PC-9 (cell line): Measurements from ENCODE around the gene RDH11. TPM values are rescaled to one million over a fixed set of nuclear protein-coding genes. Genes with fewer than 3 reads are reported as not detected.

Experiments
- BruUV-seq: library from RNA; stranded (reverse); fragments of 400-500 nt; replicated peaks from 2 replicates; lab custom pipeline; 2021; lab: Mats Ljungman, UMichigan
- CTCF ChIA-PET: fragments of 300-600 bp; sonication (Branson Sonifier 250); formaldehyde crosslinking; loops from one replicate; lab custom pipeline; 2022; ENCODE audit warnings: antibody characterized with exemption; lab: Charles Lee
- POLR2A ChIA-PET: fragments of 300-600 bp; sonication (Branson Sonifier 250); formaldehyde crosslinking; loops from one replicate; lab custom pipeline; 2022; ENCODE audit warnings: antibody characterized with exemption; ENCODE audit not compliant: unreplicated experiment; lab: Charles Lee
- DNase-seq, 2 experiments: peaks; one replicate each; pipeline versions ENCODE4 v3.0.0 to v3.0.0-alpha.2; 2015 to 2022; ENCODE audit warnings: mixed read lengths in 1 of 2
- H2AFZ ChIP-seq: fragments of 200-600 bp; sonication (generic); 2 replicates; pipeline ENCODE4 v1.8.1; 2017; ENCODE audit warnings: antibody characterized with exemption
- H3F3A ChIP-seq: fragments of 200-600 bp; sonication (generic); 2 replicates; pipeline ENCODE4 v1.8.1; 2017; ENCODE audit warnings: antibody characterized with exemption, mild to moderate bottlenecking, low read depth; ENCODE audit not compliant: insufficient read depth
- H3K27ac ChIP-seq: fragments of 200-600 bp; sonication (generic); 2 replicates; pipeline ENCODE4 v1.6.1; 2016; ENCODE audit warnings: mixed run types
- H3K27me3 ChIP-seq: fragments of 200-600 bp; sonication (generic); 2 replicates; pipeline ENCODE4 v1.6.1; 2016; ENCODE audit warnings: low read depth, mixed run types; ENCODE audit not compliant: insufficient read depth
- H3K36me3 ChIP-seq: fragments of 200-600 bp; sonication (generic); 2 replicates; pipeline ENCODE4 v1.6.1; 2016; ENCODE audit warnings: low read depth, mixed run types
- H3K4me1 ChIP-seq: fragments of 200-600 bp; sonication (generic); replicated peaks from 2 replicates; pipeline ENCODE4 v1.6.1; 2016; ENCODE audit warnings: mixed run types; ENCODE audit not compliant: insufficient read depth
- H3K4me2 ChIP-seq: fragments of 200-600 bp; sonication (generic); 2 replicates; pipeline ENCODE4 v1.6.1; 2017; ENCODE audit warnings: mixed run types
- H3K4me3 ChIP-seq: fragments of 200-600 bp; sonication (generic); 2 replicates; pipeline ENCODE4 v1.6.1; 2016; ENCODE audit warnings: mixed run types
- H3K79me2 ChIP-seq: fragments of 200-600 bp; sonication (generic); 2 replicates; pipeline ENCODE4 v1.6.1; 2017; ENCODE audit warnings: low read depth, mixed run types
- H3K9me2 ChIP-seq: fragments of 200-600 bp; sonication (generic); 2 replicates; pipeline ENCODE4 v1.8.1; 2017; ENCODE audit warnings: mild to moderate bottlenecking; ENCODE audit not compliant: insufficient read depth
- H3K9me3 ChIP-seq: fragments of 200-600 bp; sonication (generic); 2 replicates; pipeline ENCODE4 v1.8.1; 2016; ENCODE audit warnings: low read depth; ENCODE audit not compliant: insufficient read depth
- H4K20me1 ChIP-seq: fragments of 200-600 bp; sonication (generic); 2 replicates; pipeline ENCODE4 v1.8.1; 2017; ENCODE audit not compliant: insufficient read depth
- CTCF ChIP-seq: fragments of 200-600 bp; sonication (generic); conservative IDR thresholded peaks from 2 replicates; pipeline ENCODE4 v1.6.1; 2017; ENCODE audit warnings: mixed run types, antibody characterized with exemption, mild to moderate bottlenecking, moderate library complexity
- EZH2 ChIP-seq: fragments of 200-600 bp; sonication (generic); IDR thresholded peaks from 2 replicates; pipeline ENCODE4 v1.8.0; 2017; ENCODE audit warnings: antibody characterized with exemption, low read depth
- intact Hi-C: fragments of 100-400 bp; cut with micrococcal nuclease; formaldehyde crosslinking; loops from one replicate; pipeline ENCODE4 v1.10.0; 2022; ENCODE audit not compliant: unreplicated experiment
- total RNA-seq: library from RNA; stranded (reverse); gene quantifications from 2 replicates; pipeline ENCODE4 v1.2.3, GENCODE V29; 2021

The RDH11 gene
- total RNA-seq, 1 experiment from 2014 or later: 97.0 TPM

DNA sequence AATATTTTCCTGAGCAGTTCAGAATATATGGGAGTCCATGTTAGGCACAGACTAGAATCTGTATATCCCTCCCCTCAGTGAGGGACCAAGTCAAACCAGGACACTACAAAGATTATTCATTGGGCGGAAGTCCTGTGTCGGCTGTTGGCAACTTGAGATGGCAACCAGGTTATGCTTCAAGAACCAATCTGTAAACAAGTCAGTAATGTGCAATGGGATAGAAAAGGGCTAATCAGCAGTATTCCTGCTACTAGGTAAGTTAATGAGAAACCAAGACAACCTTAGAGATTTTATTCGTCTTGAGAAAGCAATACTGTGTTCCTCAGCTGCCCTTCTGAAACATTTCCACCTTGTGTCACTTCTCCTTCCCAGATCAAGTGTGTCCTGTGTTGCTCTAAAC is 49.4 kb downstream of the RDH11 start:
- DNase-seq: no peak
- H3F3A ChIP-seq: peaks cover 24% of the 10 kb centered on the region; the same call in 1 of the 2 replicates
- no peak overlapping the region for H3K4me2 ChIP-seq
- H4K20me1 ChIP-seq: no peaks in the 10 kb centered on the region
- no peaks in the 10 kb centered on the region for H3K9me2 ChIP-seq
- H2AFZ ChIP-seq: no peak overlapping the region
- ChIA-PET POLR2A (no interaction called here), CTCF (no interaction called here)
- H3K27ac ChIP-seq: no peak overlapping the region
- no peak for TF ChIP-seq EZH2
- TF ChIP-seq CTCF: no peak
- no peaks in the 10 kb centered on the region for H3K79me2 ChIP-seq
- H3K36me3 ChIP-seq: peaks cover 20% of the 10 kb centered on the region
- intact Hi-C loops: no loop called here
- BruUV-seq: no TSS peak
- H3K4me3 ChIP-seq: no peak overlapping the region
- peaks cover 15% of the 10 kb centered on the region; the same call in 1 of the 2 replicates for H3K4me1 ChIP-seq
- H3K9me3 ChIP-seq: no peaks in the 10 kb centered on the region
- no peaks in the 10 kb centered on the region for H3K27me3 ChIP-seq

DNA sequence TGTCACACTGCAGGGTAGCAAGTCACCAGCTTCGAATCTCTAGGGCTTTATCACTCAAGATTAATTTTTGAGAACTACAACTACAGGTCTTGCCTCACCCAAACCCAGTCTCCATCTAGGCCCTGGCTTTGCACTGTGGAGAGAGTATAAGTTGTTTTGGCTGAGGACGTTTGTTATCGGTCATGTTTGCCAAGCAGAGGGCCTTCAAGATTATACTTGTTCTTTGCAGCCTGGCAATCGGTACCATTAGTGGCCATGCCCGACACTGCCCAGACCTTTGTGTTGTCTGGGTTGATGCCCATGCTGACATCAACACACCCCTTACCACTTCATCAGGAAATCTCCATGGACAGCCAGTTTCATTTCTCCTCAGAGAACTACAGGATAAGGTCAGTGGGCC is 50.1 kb downstream of the RDH11 start:
- ChIA-PET POLR2A (no interaction called here), CTCF (no interaction called here)
- TF ChIP-seq CTCF (no peak), EZH2 (no peak)
- BruUV-seq: no TSS peak
- Histone ChIP-seq H3K79me2 (no peaks in the 10 kb centered on the region), H4K20me1 (no peaks in the 10 kb centered on the region), H2AFZ (no peak overlapping the region), H3K9me3 (no peaks in the 10 kb centered on the region), H3K4me3 (no peak overlapping the region), H3F3A (peaks cover 21% of the 10 kb centered on the region; the same call in 1 of the 2 replicates), H3K36me3 (peaks cover 13% of the 10 kb centered on the region; the same call in 1 of the 2 replicates), H3K4me2 (no peak overlapping the region), H3K4me1 (peaks cover 15% of the 10 kb centered on the region; the same call in 1 of the 2 replicates), H3K27ac (no peak overlapping the region), H3K9me2 (no peaks in the 10 kb centered on the region), H3K27me3 (no peaks in the 10 kb centered on the region)
- no peak for DNase-seq
- intact Hi-C loops: no loop called here

DNA sequence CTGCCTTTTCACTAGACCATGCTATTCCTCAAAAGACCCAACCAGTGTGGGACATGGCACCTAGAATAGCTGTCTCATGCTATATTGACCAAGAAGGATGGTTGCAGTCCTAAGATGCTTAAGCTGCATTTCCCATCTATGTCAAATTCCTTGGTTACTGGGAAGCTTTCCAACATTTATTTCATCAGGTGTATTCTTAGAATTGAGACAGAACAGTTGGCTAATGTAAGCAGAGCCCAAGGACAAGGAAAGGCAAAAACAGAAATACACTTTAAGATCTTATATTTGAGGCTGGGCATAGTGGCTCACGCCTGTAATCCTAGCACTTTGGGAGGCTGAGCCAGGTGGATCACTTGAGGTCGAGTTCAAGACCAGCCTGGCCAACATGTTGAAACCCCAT is 51.1 kb downstream of the RDH11 start:
- Histone ChIP-seq H3K4me1 (peaks cover 15% of the 10 kb centered on the region; the same call in 1 of the 2 replicates), H3K4me3 (no peak overlapping the region), H2AFZ (no peak overlapping the region), H3K9me3 (no peaks in the 10 kb centered on the region), H3K4me2 (no peak overlapping the region), H3K27me3 (no peaks in the 10 kb centered on the region), H3F3A (peaks cover 21% of the 10 kb centered on the region; the same call in 1 of the 2 replicates), H3K36me3 (0 out of 2 replicates have a peak, but pooled peaks cover 4% of the 10 kb centered on the region), H4K20me1 (no peaks in the 10 kb centered on the region), H3K9me2 (no peaks in the 10 kb centered on the region), H3K79me2 (no peaks in the 10 kb centered on the region), H3K27ac (peak overlapping the region; percentile 19; the same call in 1 of the 2 replicates)
- no TSS peak for BruUV-seq
- intact Hi-C loops: no loop called here
- ChIA-PET CTCF (interaction anchor here (0.6 to 1.3 kb wide), 3 partner anchors 10 to 1151 kb away, joined by 3 read pairs; no protein-coding TSS in a partner anchor), POLR2A (no interaction called here)
- no peak for TF ChIP-seq EZH2
- TF ChIP-seq CTCF: no peak
- no peak for DNase-seq
